Sigmoid colon (tissue), 4 donors: ENCODE results near the gene MED13L.

Source experiments
- CTCF ChIP-seq, 4 experiments: fragments of 450-650 bp in 3 of 4; fragments of 200-600 bp in 1 of 4; IDR thresholded peaks; one replicate each; pipeline ENCODE4 v1.5.1; 2016 to 2019; ENCODE audit warnings: antibody characterized with exemption in 4 of 4, mild to moderate bottlenecking in 3 of 4, moderate library complexity in 2 of 4
- EP300 ChIP-seq, 4 donors: sonication (generic); formaldehyde crosslinking; IDR thresholded peaks; one replicate each; pipeline ENCODE4 v1.6.1; 2017; ENCODE audit warnings: antibody characterized with exemption in 4 of 4
- POLR2A ChIP-seq, 2 donors: fragments of 450-650 bp; IDR thresholded peaks; one replicate each; pipeline ENCODE4 v1.6.1; 2016; ENCODE audit warnings: antibody characterized with exemption in 2 of 2, mild to moderate bottlenecking in 2 of 2, moderate library complexity in 2 of 2
- POLR2AphosphoS5 ChIP-seq, 4 donors: sonication (generic); formaldehyde crosslinking; IDR thresholded peaks; one replicate each; pipeline ENCODE4 v1.6.1; 2017; ENCODE audit warnings: antibody characterized with exemption in 4 of 4

GRCh38 chr12:116306506-116306905, 29.0 kb upstream of the MED13L start:
- TF ChIP-seq CTCF (IDR thresholded peaks at IDR 0.05) = no peak
- TF ChIP-seq POLR2AphosphoS5 (IDR thresholded peaks at IDR 0.05) = no peak
- no peak for TF ChIP-seq EP300 (IDR thresholded peaks at IDR 0.05)
- TF ChIP-seq POLR2A (IDR thresholded peaks at IDR 0.05) = no peak
